ENCODE results near the gene FBXL19. TPM values are rescaled to one million over a fixed set of nuclear protein-coding genes. Genes with fewer than 3 reads are reported as not detected.

The FBXL19 gene
- total RNA-seq, 2 experiments from 2014 or later: 21.7 to 22.4 TPM

GRCh38 chr16:30983898-30984610, 60.7 kb downstream of the FBXL19 start:
- peaks cover 9% of the 10 kb centered on the region for H3K4me1 Mint-ChIP-seq
- ChIA-PET CTCF (interaction anchor here (0.6 to 4.4 kb wide), 14 partner anchors 8 to 160 kb away, joined by 3 to 23 read pairs (median 4); no protein-coding TSS in a partner anchor), POLR2A (no interaction called here)
- no peaks in the 10 kb centered on the region for H3K9me3 Mint-ChIP-seq
- no peak overlapping the region for H3K27ac Mint-ChIP-seq
- H3K36me3 Mint-ChIP-seq (ENCODE audit: low read depth): peaks cover 15% of the 10 kb centered on the region
- no peak for DNase-seq
- H3K27me3 Mint-ChIP-seq: no peaks in the 10 kb centered on the region
- H3K4me3 Mint-ChIP-seq: no peak overlapping the region

GRCh38 chr16:30984669-30985400, 61.5 kb downstream of the FBXL19 start, which contains the start of gene HSD3B7:
Gene HSD3B7 (plus strand): TSS chr16:30985207. CDS start chr16:30985659, 452 bp downstream.
- Mint-ChIP-seq H3K4me1 (peaks cover 9% of the 10 kb centered on the region), H3K27ac (peak within 1 kb of the TSS; percentile 54), H3K27me3 (no peaks in the 10 kb centered on the region), H3K9me3 (no peaks in the 10 kb centered on the region), H3K4me3 (peak within 1 kb of the TSS; percentile 36), H3K36me3 (ENCODE audit: low read depth) (peaks cover 15% of the 10 kb centered on the region)
- POLR2A ChIA-PET: interaction anchor here (0.5 kb wide), 1 partner anchor 192 kb away, joined by 3 read pairs; no protein-coding TSS in a partner anchor
- CTCF ChIA-PET: interaction anchor here (0.6 to 4.4 kb wide), 22 partner anchors 9 to 321 kb away, joined by 3 to 23 read pairs (median 4); partner anchors contain the start of gene VKORC1
- DNase-seq: peak; percentile 83

GRCh38 chr16:30985401-30986128, 62.2 kb downstream of the FBXL19 start:
- peak overlapping the region; percentile 54 for H3K27ac Mint-ChIP-seq
- CTCF ChIA-PET: interaction anchor here (0.5 to 4.4 kb wide), 26 partner anchors 8 to 320 kb away, joined by 3 to 23 read pairs (median 3); partner anchors contain the start of gene VKORC1
- no peaks in the 10 kb centered on the region for H3K9me3 Mint-ChIP-seq

GRCh38 chr16:30986129-30986991, 63.0 kb downstream of the FBXL19 start:
- CTCF ChIA-PET: interaction anchor here (0.5 to 4.4 kb wide), 21 partner anchors 8 to 171 kb away, joined by 3 to 23 read pairs (median 3); partner anchors contain the start of gene VKORC1
- peaks cover 9% of the 10 kb centered on the region for H3K4me1 Mint-ChIP-seq
- peaks cover 6% of the 10 kb centered on the region for H3K36me3 Mint-ChIP-seq (ENCODE audit: low read depth)
- DNase-seq: no peak
- peak overlapping the region; percentile 71 for H3K27ac Mint-ChIP-seq
- POLR2A ChIA-PET: no interaction called here
- H3K4me3 Mint-ChIP-seq: no peak overlapping the region
- no peaks in the 10 kb centered on the region for H3K27me3 Mint-ChIP-seq
- H3K9me3 Mint-ChIP-seq: no peaks in the 10 kb centered on the region

More at GRCh38 chr16:30985401-30986128, 62.2 kb downstream of the FBXL19 start:
- Mint-ChIP-seq H3K36me3 (ENCODE audit: low read depth) (peaks cover 12% of the 10 kb centered on the region), H3K4me1 (peaks cover 9% of the 10 kb centered on the region), H3K27me3 (no peaks in the 10 kb centered on the region), H3K4me3 (peak overlapping the region; percentile 36)
- POLR2A ChIA-PET: interaction anchor here (0.5 kb wide), 1 partner anchor 191 kb away, joined by 3 read pairs; no protein-coding TSS in a partner anchor
- DNase-seq: no peak

- H3K27ac Mint-ChIP-seq: no peak overlapping the region
- no peak for DNase-seq
- POLR2A ChIA-PET: interaction anchor here (0.6 kb wide), 1 partner anchor 13 kb away, joined by 3 read pairs; no protein-coding TSS in a partner anchor
- H3K4me3 Mint-ChIP-seq: no peak overlapping the region
- CTCF ChIA-PET: interaction anchor here (1.0 to 2.1 kb wide), 3 partner anchors 11 to 86 kb away, joined by 3 to 4 read pairs (median 3); partner anchors contain the start of genes ZNF646 and ZNF668
- no peaks in the 10 kb centered on the region for H3K27me3 Mint-ChIP-seq
- peaks cover 3% of the 10 kb centered on the region for H3K36me3 Mint-ChIP-seq (ENCODE audit: low read depth)
- H3K4me1 Mint-ChIP-seq: peaks cover 15% of the 10 kb centered on the region
- no peaks in the 10 kb centered on the region for H3K9me3 Mint-ChIP-seq
These were observed 64.3 kb downstream of the FBXL19 start for GRCh38 chr16:30987581-30988190.

GRCh38 chr16:30989469-30990047, 66.2 kb downstream of the FBXL19 start:
- ChIA-PET POLR2A (no interaction called here), CTCF (no interaction called here)
- H3K27me3 Mint-ChIP-seq: no peaks in the 10 kb centered on the region
- peaks cover 1% of the 10 kb centered on the region for H3K36me3 Mint-ChIP-seq (ENCODE audit: low read depth)
- no peak for DNase-seq
- no peak overlapping the region for H3K4me3 Mint-ChIP-seq
- H3K4me1 Mint-ChIP-seq: peaks cover 19% of the 10 kb centered on the region
- H3K27ac Mint-ChIP-seq: no peak overlapping the region
- no peaks in the 10 kb centered on the region for H3K9me3 Mint-ChIP-seq

GRCh38 chr16:30990105-30990504, 66.7 kb downstream of the FBXL19 start:
- CTCF ChIA-PET: no interaction called here
- Mint-ChIP-seq H3K9me3 (no peaks in the 10 kb centered on the region), H3K36me3 (ENCODE audit: low read depth) (peaks cover 1% of the 10 kb centered on the region), H3K4me1 (peaks cover 19% of the 10 kb centered on the region), H3K27me3 (no peaks in the 10 kb centered on the region), H3K4me3 (no peak overlapping the region), H3K27ac (no peak overlapping the region)
- DNase-seq: no peak
- POLR2A ChIA-PET: no interaction called here

GRCh38 chr16:30991052-30991451, 67.7 kb downstream of the FBXL19 start:
- Mint-ChIP-seq H3K4me3 (no peak overlapping the region), H3K27me3 (no peaks in the 10 kb centered on the region), H3K36me3 (ENCODE audit: low read depth) (peaks cover 1% of the 10 kb centered on the region), H3K9me3 (no peaks in the 10 kb centered on the region), H3K4me1 (peaks cover 20% of the 10 kb centered on the region), H3K27ac (no peak overlapping the region)
- ChIA-PET POLR2A (interaction anchor here (0.5 kb wide), 1 partner anchor 132 kb away, joined by 3 read pairs; no protein-coding TSS in a partner anchor), CTCF (no interaction called here)
- DNase-seq: no peak

GRCh38 chr16:30992276-30992780, 69.0 kb downstream of the FBXL19 start:
- H3K27ac Mint-ChIP-seq: no peak overlapping the region
- POLR2A ChIA-PET: no interaction called here

GRCh38 chr16:30992931-30993816, 69.8 kb downstream of the FBXL19 start:
- POLR2A ChIA-PET: no interaction called here
- peaks cover 2% of the 10 kb centered on the region for H3K27me3 Mint-ChIP-seq

More at GRCh38 chr16:30992276-30992780, 69.0 kb downstream of the FBXL19 start:
- Mint-ChIP-seq H3K36me3 (ENCODE audit: low read depth) (no peaks in the 10 kb centered on the region), H3K9me3 (no peaks in the 10 kb centered on the region), H3K4me3 (no peak overlapping the region), H3K27me3 (no peaks in the 10 kb centered on the region), H3K4me1 (peaks cover 25% of the 10 kb centered on the region)
- DNase-seq: no peak
- CTCF ChIA-PET: interaction anchor here (1.1 to 3.1 kb wide), 2 partner anchors 7 to 150 kb away, joined by 4 to 16 read pairs; partner anchors contain the start of gene HSD3B7

More at GRCh38 chr16:30992931-30993816, 69.8 kb downstream of the FBXL19 start:
- no peak overlapping the region for H3K4me3 Mint-ChIP-seq
- H3K27ac Mint-ChIP-seq: no peak overlapping the region
- H3K36me3 Mint-ChIP-seq (ENCODE audit: low read depth): no peaks in the 10 kb centered on the region
- CTCF ChIA-PET: interaction anchor here (1.0 to 3.1 kb wide), 8 partner anchors 8 to 149 kb away, joined by 3 to 16 read pairs (median 4); partner anchors contain the start of gene HSD3B7
- no peak for DNase-seq
- H3K9me3 Mint-ChIP-seq: no peaks in the 10 kb centered on the region
- H3K4me1 Mint-ChIP-seq: peaks cover 25% of the 10 kb centered on the region

Data from activated CD4-positive, alpha-beta T cell treated with anti-CD3 and anti-CD28 coated beads, Interleukin-2, amount 10 ng/mL, durations not matched to agents 7 days and 5 days (primary cell).